ENCODE results near the gene GPX3. TPM values are rescaled to one million over a fixed set of nuclear protein-coding genes. Genes with fewer than 3 reads are reported as not detected.

The GPX3 gene
- total and polyA plus RNA-seq, 2 donors (not counting 3 experiments of a cell fraction or from before 2014, with no cell fraction given): 5.1 to 17.1 TPM

DNA sequence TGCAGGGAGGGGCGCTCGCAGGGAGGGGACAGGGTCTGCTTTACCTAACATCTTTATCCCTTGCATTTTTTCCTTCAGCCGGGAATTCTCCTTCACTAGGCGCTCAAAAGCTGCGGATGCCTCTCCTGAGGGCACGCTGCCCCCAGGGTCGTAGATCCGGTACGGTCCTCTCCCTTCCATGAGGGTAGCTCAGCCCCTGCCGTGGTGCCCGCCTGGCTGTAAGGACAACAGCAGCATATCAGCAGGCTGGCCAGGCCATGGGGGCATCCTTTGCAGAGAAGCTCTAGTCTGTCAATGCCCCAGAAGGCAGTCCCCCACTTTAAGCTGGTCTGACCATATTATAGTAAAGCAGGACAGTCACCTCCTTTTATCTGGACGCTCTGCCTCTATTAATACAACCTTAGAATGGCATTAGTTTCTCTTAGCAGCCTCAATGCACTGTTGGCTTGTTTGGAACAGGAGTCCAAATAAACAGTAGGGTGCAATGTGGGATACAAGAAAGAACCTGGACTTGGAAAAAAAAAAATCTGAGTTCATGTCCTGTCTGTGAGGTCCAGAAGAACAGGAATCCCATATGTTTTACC, 44.6 kb downstream of the GPX3 start:
- POLR2A ChIA-PET: no interaction called here
- H3K9me1 ChIP-seq (replicated peaks; ENCODE audit: control insufficient read depth, extremely low read depth, insufficient read depth, low read length): no peaks in the 10 kb centered on the region
- H3K9ac ChIP-seq (replicated peaks; ENCODE audit: extremely low read depth, insufficient read depth, low read length): no peak overlapping the region

GRCh38 chr5:151065609-151066008, 45.2 kb downstream of the GPX3 start:
- ChIA-PET POLR2A (no interaction called here), CTCF (interaction anchor here (1.0 to 7.5 kb wide), 6 partner anchors 14 to 61 kb away, joined by 3 to 46 read pairs (median 5); no protein-coding TSS in a partner anchor)
- intact Hi-C loops (cut with micrococcal nuclease) (no loop called here), dilution Hi-C loops (cut with MboI; ENCODE audit: extremely low pct_ligation_motif_present, low sequenced_read_pairs) (no loop called here)
- Histone ChIP-seq H4K20me1 (replicated peaks; ENCODE audit: control insufficient read depth, extremely low read depth, insufficient read depth, low read length) (no peaks in the 10 kb centered on the region), H3K4me2 (ENCODE audit: insufficient read depth, low read length) (no peak overlapping the region), H3K4me3 (replicated peaks in 1 of 3; ENCODE audit: insufficient read depth in 1 of 3, low read depth in 1 of 3, low read length in 3 of 3) (no peak overlapping the region), H2AFZ (ENCODE audit: low read depth, low read length) (no peak overlapping the region), H3K79me2 (ENCODE audit: control insufficient read depth, insufficient read depth, low read length) (peaks cover 17% of the 10 kb centered on the region), H3K9me3 (replicated peaks; ENCODE audit: control insufficient read depth, insufficient read depth, low read length) (no peaks in the 10 kb centered on the region), H3K27me3 (ENCODE audit: control insufficient read depth in 2 of 2, insufficient read depth in 2 of 2, low read length in 2 of 2) (no peaks in the 10 kb centered on the region), H3K9ac (replicated peaks; ENCODE audit: extremely low read depth, insufficient read depth, low read length) (no peak overlapping the region), H3K27ac (ENCODE audit: insufficient read depth, low read depth, low read length) (no peak overlapping the region), H3K4me1 (ENCODE audit: control insufficient read depth, extremely low read depth, insufficient read depth, low read length) (peaks cover 29% of the 10 kb centered on the region), H3K9me1 (replicated peaks; ENCODE audit: control insufficient read depth, extremely low read depth, insufficient read depth, low read length) (no peaks in the 10 kb centered on the region), H3K36me3 (ENCODE audit: control insufficient read depth in 2 of 2, extremely low read depth in 1 of 2, insufficient read depth in 2 of 2, low read length in 2 of 2) (peaks cover 3 to 12% of the 10 kb centered on the region in 2 experiments)
- no peak for FAIRE-seq
- BruUV-seq (replicated peaks): no TSS peak
- TF ChIP-seq MYC (IDR thresholded peaks at IDR 0.05; ENCODE audit: low read depth, low read length) (no peak), POLR2A (IDR thresholded peaks at IDR 0.05; ENCODE audit: low read depth, low read length) (no peak), POLR2AphosphoS5 (IDR thresholded peaks at IDR 0.05; ENCODE audit: insufficient read depth, low read depth, low read length) (no peak), GATA2 (IDR thresholded peaks at IDR 0.05; ENCODE audit: insufficient read depth, insufficient read length, low read depth, low read length) (no peak), FOS (IDR thresholded peaks at IDR 0.05; ENCODE audit: borderline replicate concordance, insufficient read depth, low read length) (no peak), EZH2 (IDR thresholded peaks at IDR 0.05; ENCODE audit: borderline replicate concordance, low read depth, low read length, severe bottlenecking) (no peak), JUN (IDR thresholded peaks at IDR 0.05; ENCODE audit: borderline replicate concordance, insufficient read depth, insufficient read length, low read depth) (no peak)
- TF ChIP-seq, protein P1, sequence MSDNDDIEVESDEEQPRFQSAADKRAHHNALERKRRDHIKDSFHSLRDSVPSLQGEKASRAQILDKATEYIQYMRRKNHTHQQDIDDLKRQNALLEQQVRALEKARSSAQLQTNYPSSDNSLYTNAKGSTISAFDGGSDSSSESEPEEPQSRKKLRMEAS (IDR thresholded peaks at IDR 0.05; ENCODE audit: insufficient read depth, insufficient read length): no peak
- TF ChIP-seq, protein P2, sequence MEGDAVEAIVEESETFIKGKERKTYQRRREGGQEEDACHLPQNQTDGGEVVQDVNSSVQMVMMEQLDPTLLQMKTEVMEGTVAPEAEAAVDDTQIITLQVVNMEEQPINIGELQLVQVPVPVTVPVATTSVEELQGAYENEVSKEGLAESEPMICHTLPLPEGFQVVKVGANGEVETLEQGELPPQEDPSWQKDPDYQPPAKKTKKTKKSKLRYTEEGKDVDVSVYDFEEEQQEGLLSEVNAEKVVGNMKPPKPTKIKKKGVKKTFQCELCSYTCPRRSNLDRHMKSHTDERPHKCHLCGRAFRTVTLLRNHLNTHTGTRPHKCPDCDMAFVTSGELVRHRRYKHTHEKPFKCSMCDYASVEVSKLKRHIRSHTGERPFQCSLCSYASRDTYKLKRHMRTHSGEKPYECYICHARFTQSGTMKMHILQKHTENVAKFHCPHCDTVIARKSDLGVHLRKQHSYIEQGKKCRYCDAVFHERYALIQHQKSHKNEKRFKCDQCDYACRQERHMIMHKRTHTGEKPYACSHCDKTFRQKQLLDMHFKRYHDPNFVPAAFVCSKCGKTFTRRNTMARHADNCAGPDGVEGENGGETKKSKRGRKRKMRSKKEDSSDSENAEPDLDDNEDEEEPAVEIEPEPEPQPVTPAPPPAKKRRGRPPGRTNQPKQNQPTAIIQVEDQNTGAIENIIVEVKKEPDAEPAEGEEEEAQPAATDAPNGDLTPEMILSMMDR (IDR thresholded peaks at IDR 0.05; ENCODE audit: extremely low read depth in 1 of 2, insufficient read depth in 1 of 2, low read depth in 1 of 2, low read length in 2 of 2): no peak
- DNase-seq (ENCODE audit: low read depth, low spot score): no peak

More for the DNA sequence above, 44.6 kb downstream of the GPX3 start:
- H3K9me3 ChIP-seq (replicated peaks; ENCODE audit: control insufficient read depth, insufficient read depth, low read length): no peaks in the 10 kb centered on the region
- H3K36me3 ChIP-seq (ENCODE audit: control insufficient read depth in 2 of 2, extremely low read depth in 1 of 2, insufficient read depth in 2 of 2, low read length in 2 of 2): peaks cover 3 to 15% of the 10 kb centered on the region in 2 experiments
- dilution Hi-C loops (cut with MboI; ENCODE audit: extremely low pct_ligation_motif_present, low sequenced_read_pairs): no loop called here
- H3K27ac ChIP-seq (ENCODE audit: insufficient read depth, low read depth, low read length): no peak overlapping the region
- TF ChIP-seq EZH2 (IDR thresholded peaks at IDR 0.05; ENCODE audit: borderline replicate concordance, low read depth, low read length, severe bottlenecking) (no peak), POLR2AphosphoS5 (IDR thresholded peaks at IDR 0.05; ENCODE audit: insufficient read depth, low read depth, low read length) (no peak), POLR2A (IDR thresholded peaks at IDR 0.05; ENCODE audit: low read depth, low read length) (no peak)
- no peak overlapping the region for H3K4me3 ChIP-seq (replicated peaks in 1 of 3; ENCODE audit: insufficient read depth in 1 of 3, low read depth in 1 of 3, low read length in 3 of 3)
- H3K4me2 ChIP-seq (ENCODE audit: insufficient read depth, low read length): no peak overlapping the region
- DNase-seq (ENCODE audit: low read depth, low spot score): no peak
- FAIRE-seq: no peak
- H3K4me1 ChIP-seq (ENCODE audit: control insufficient read depth, extremely low read depth, insufficient read depth, low read length): peaks cover 29% of the 10 kb centered on the region
- H3K79me2 ChIP-seq (ENCODE audit: control insufficient read depth, insufficient read depth, low read length): peaks cover 17% of the 10 kb centered on the region
- no peak overlapping the region for H2AFZ ChIP-seq (ENCODE audit: low read depth, low read length)
- H4K20me1 ChIP-seq (replicated peaks; ENCODE audit: control insufficient read depth, extremely low read depth, insufficient read depth, low read length): no peaks in the 10 kb centered on the region
- no TSS peak for BruUV-seq (replicated peaks)
- intact Hi-C loops (cut with micrococcal nuclease): no loop called here
- CTCF ChIA-PET: interaction anchor here (1.4 to 7.5 kb wide), 4 partner anchors 13 to 61 kb away, joined by 3 to 46 read pairs (median 6); no protein-coding TSS in a partner anchor
- no peaks in the 10 kb centered on the region for H3K27me3 ChIP-seq (ENCODE audit: control insufficient read depth in 2 of 2, insufficient read depth in 2 of 2, low read length in 2 of 2)

Measured in endothelial cell of umbilical vein (primary cell).